ENCODE measurements around the gene ASPSCR1.

Gene ASPSCR1

GRCh38 chr17:82008941-82009405 lies 31.5 kb downstream of the ASPSCR1 start:
- CTCF ChIA-PET = interaction anchor here (0.7 to 5.2 kb wide), 6 partner anchors 12 to 135 kb away, joined by 3 to 30 read pairs (median 4); partner anchors contain the start of genes CENPX and LRRC45
- H3K9me3 ChIP-seq (ENCODE audit: control extremely low read depth in 1 of 5, control insufficient read depth in 4 of 5, insufficient read depth in 2 of 5, low read depth in 1 of 5, low read length in 4 of 5) = no peaks in the 10 kb centered on the region
- POLR2A ChIA-PET = no interaction called here
- no peak overlapping the region for H3K27ac ChIP-seq (ENCODE audit: insufficient read depth in 1 of 2, low read depth in 1 of 2, low read length in 2 of 2, poor library complexity in 1 of 2, severe bottlenecking in 2 of 2)
- H3K36me3 ChIP-seq (ENCODE audit: control insufficient read depth in 4 of 4, insufficient read depth in 4 of 4, low read length in 3 of 4) = peaks cover 0 to 2% (median 1%) of the 10 kb centered on the region in 4 experiments
- no peak for DNase-seq
- WGBS (ENCODE audit: insufficient coverage) = 91% methylated on average over 24 of the region's 28 CpGs
- peaks cover 0 to 47% (median 34%) of the 10 kb centered on the region in 4 experiments for H3K4me1 ChIP-seq (ENCODE audit: control extremely low read depth in 1 of 4, control insufficient read depth in 4 of 4, insufficient read depth in 4 of 4, low read length in 3 of 4)
- no peaks in the 10 kb centered on the region for H3K27me3 ChIP-seq (replicated peaks in 2 of 5; ENCODE audit: control insufficient read depth in 4 of 5, insufficient read depth in 5 of 5, low read length in 4 of 5)
- no peak overlapping the region for H3K4me3 ChIP-seq (ENCODE audit: control insufficient read depth in 1 of 7, extremely low read depth in 1 of 7, insufficient read depth in 4 of 7, low read depth in 2 of 7, low read length in 6 of 7)

GRCh38 chr17:82009413-82009812 lies 32.0 kb downstream of the ASPSCR1 start:
- no peak overlapping the region for H3K4me3 ChIP-seq (ENCODE audit: control insufficient read depth in 1 of 7, extremely low read depth in 1 of 7, insufficient read depth in 4 of 7, low read depth in 2 of 7, low read length in 6 of 7)
- peaks cover 0 to 47% (median 35%) of the 10 kb centered on the region in 4 experiments for H3K4me1 ChIP-seq (ENCODE audit: control extremely low read depth in 1 of 4, control insufficient read depth in 4 of 4, insufficient read depth in 4 of 4, low read length in 3 of 4)
- peaks cover 0 to 2% (median 1%) of the 10 kb centered on the region in 4 experiments for H3K36me3 ChIP-seq (ENCODE audit: control insufficient read depth in 4 of 4, insufficient read depth in 4 of 4, low read length in 3 of 4)
- ChIA-PET CTCF (interaction anchor here (0.7 to 5.2 kb wide), 6 partner anchors 12 to 136 kb away, joined by 3 to 30 read pairs (median 4); partner anchors contain the start of genes CENPX and LRRC45), POLR2A (no interaction called here)
- H3K9me3 ChIP-seq (ENCODE audit: control extremely low read depth in 1 of 5, control insufficient read depth in 4 of 5, insufficient read depth in 2 of 5, low read depth in 1 of 5, low read length in 4 of 5) = no peaks in the 10 kb centered on the region
- H3K27me3 ChIP-seq (replicated peaks in 2 of 5; ENCODE audit: control insufficient read depth in 4 of 5, insufficient read depth in 5 of 5, low read length in 4 of 5) = no peaks in the 10 kb centered on the region
- peak in 1 of 3 donors; percentile 21 for DNase-seq
- WGBS (ENCODE audit: insufficient coverage) = 74% methylated on average over 14 of the region's 15 CpGs
- no peak overlapping the region for H3K27ac ChIP-seq (ENCODE audit: insufficient read depth in 1 of 2, low read depth in 1 of 2, low read length in 2 of 2, poor library complexity in 1 of 2, severe bottlenecking in 2 of 2)

GRCh38 chr17:82010575-82011525 lies 33.4 kb downstream of the ASPSCR1 start:
- POLR2A ChIA-PET = no interaction called here
- peaks cover 0 to 2% (median 1%) of the 10 kb centered on the region in 4 experiments for H3K36me3 ChIP-seq (ENCODE audit: control insufficient read depth in 4 of 4, insufficient read depth in 4 of 4, low read length in 3 of 4)
- CTCF ChIA-PET = interaction anchor here (1.0 to 5.2 kb wide), 4 partner anchors 9 to 52 kb away, joined by 3 to 30 read pairs (median 4); partner anchors contain the start of genes CENPX and LRRC45
- WGBS (ENCODE audit: insufficient coverage) = 96% methylated on average over 32 of the region's 39 CpGs
- H3K27me3 ChIP-seq (replicated peaks in 2 of 5; ENCODE audit: control insufficient read depth in 4 of 5, insufficient read depth in 5 of 5, low read length in 4 of 5) = no peaks in the 10 kb centered on the region
- H3K9me3 ChIP-seq (ENCODE audit: control extremely low read depth in 1 of 5, control insufficient read depth in 4 of 5, insufficient read depth in 2 of 5, low read depth in 1 of 5, low read length in 4 of 5) = no peaks in the 10 kb centered on the region
- no peak overlapping the region for H3K4me3 ChIP-seq (ENCODE audit: control insufficient read depth in 1 of 7, extremely low read depth in 1 of 7, insufficient read depth in 4 of 7, low read depth in 2 of 7, low read length in 6 of 7)
- no peak overlapping the region for H3K27ac ChIP-seq (ENCODE audit: insufficient read depth in 1 of 2, low read depth in 1 of 2, low read length in 2 of 2, poor library complexity in 1 of 2, severe bottlenecking in 2 of 2)
- no peak for DNase-seq
- peaks cover 0 to 41% (median 35%) of the 10 kb centered on the region in 4 experiments for H3K4me1 ChIP-seq (ENCODE audit: control extremely low read depth in 1 of 4, control insufficient read depth in 4 of 4, insufficient read depth in 4 of 4, low read length in 3 of 4)

GRCh38 chr17:82011617-82012187 lies 34.3 kb downstream of the ASPSCR1 start:
- 96% methylated on average over 12 of the region's 19 CpGs for WGBS (ENCODE audit: insufficient coverage)
- Histone ChIP-seq H3K4me3 (ENCODE audit: control insufficient read depth in 1 of 7, extremely low read depth in 1 of 7, insufficient read depth in 4 of 7, low read depth in 2 of 7, low read length in 6 of 7) (no peak overlapping the region), H3K4me1 (ENCODE audit: control extremely low read depth in 1 of 4, control insufficient read depth in 4 of 4, insufficient read depth in 4 of 4, low read length in 3 of 4) (peaks cover 0 to 41% (median 35%) of the 10 kb centered on the region in 4 experiments), H3K36me3 (ENCODE audit: control insufficient read depth in 4 of 4, insufficient read depth in 4 of 4, low read length in 3 of 4) (peaks cover 0 to 2% (median 1%) of the 10 kb centered on the region in 4 experiments), H3K9me3 (ENCODE audit: control extremely low read depth in 1 of 5, control insufficient read depth in 4 of 5, insufficient read depth in 2 of 5, low read depth in 1 of 5, low read length in 4 of 5) (no peaks in the 10 kb centered on the region), H3K27ac (ENCODE audit: insufficient read depth in 1 of 2, low read depth in 1 of 2, low read length in 2 of 2, poor library complexity in 1 of 2, severe bottlenecking in 2 of 2) (no peak overlapping the region), H3K27me3 (replicated peaks in 2 of 5; ENCODE audit: control insufficient read depth in 4 of 5, insufficient read depth in 5 of 5, low read length in 4 of 5) (no peaks in the 10 kb centered on the region)
- ChIA-PET POLR2A (no interaction called here), CTCF (interaction anchor here (1.2 to 2.0 kb wide), 2 partner anchors 44 to 52 kb away, joined by 4 to 15 read pairs; no protein-coding TSS in a partner anchor)
- DNase-seq = no peak

- no peaks in the 10 kb centered on the region for H3K27me3 ChIP-seq (replicated peaks in 2 of 5; ENCODE audit: control insufficient read depth in 4 of 5, insufficient read depth in 5 of 5, low read length in 4 of 5)
- WGBS (ENCODE audit: insufficient coverage) = 61% methylated on average over 19 of the region's 20 CpGs
- peaks cover 0 to 2% (median 1%) of the 10 kb centered on the region in 4 experiments for H3K36me3 ChIP-seq (ENCODE audit: control insufficient read depth in 4 of 4, insufficient read depth in 4 of 4, low read length in 3 of 4)
- H3K9me3 ChIP-seq (ENCODE audit: control extremely low read depth in 1 of 5, control insufficient read depth in 4 of 5, insufficient read depth in 2 of 5, low read depth in 1 of 5, low read length in 4 of 5) = no peaks in the 10 kb centered on the region
- peaks cover 0 to 41% (median 35%) of the 10 kb centered on the region in 4 experiments for H3K4me1 ChIP-seq (ENCODE audit: control extremely low read depth in 1 of 4, control insufficient read depth in 4 of 4, insufficient read depth in 4 of 4, low read length in 3 of 4)
- no peak overlapping the region for H3K4me3 ChIP-seq (ENCODE audit: control insufficient read depth in 1 of 7, extremely low read depth in 1 of 7, insufficient read depth in 4 of 7, low read depth in 2 of 7, low read length in 6 of 7)
- ChIA-PET CTCF (interaction anchor here (2.0 kb wide), 1 partner anchor 52 kb away, joined by 15 read pairs; no protein-coding TSS in a partner anchor), POLR2A (no interaction called here)
- peak in 2 of 3 donors; percentile 36 to 40 for DNase-seq
- no peak overlapping the region for H3K27ac ChIP-seq (ENCODE audit: insufficient read depth in 1 of 2, low read depth in 1 of 2, low read length in 2 of 2, poor library complexity in 1 of 2, severe bottlenecking in 2 of 2)
Observed at GRCh38 chr17:82012261-82012639, 34.8 kb downstream of the ASPSCR1 start.

- H3K36me3 ChIP-seq (ENCODE audit: control insufficient read depth in 4 of 4, insufficient read depth in 4 of 4, low read length in 3 of 4) = peaks cover 0 to 6% (median 2%) of the 10 kb centered on the region in 4 experiments
- no peaks in the 10 kb centered on the region for H3K9me3 ChIP-seq (ENCODE audit: control extremely low read depth in 1 of 5, control insufficient read depth in 4 of 5, insufficient read depth in 2 of 5, low read depth in 1 of 5, low read length in 4 of 5)
- 89% methylated on average over 17 of the region's 19 CpGs for WGBS (ENCODE audit: insufficient coverage)
- no peak overlapping the region for H3K27ac ChIP-seq (ENCODE audit: insufficient read depth in 1 of 2, low read depth in 1 of 2, low read length in 2 of 2, poor library complexity in 1 of 2, severe bottlenecking in 2 of 2)
- H3K27me3 ChIP-seq (replicated peaks in 2 of 5; ENCODE audit: control insufficient read depth in 4 of 5, insufficient read depth in 5 of 5, low read length in 4 of 5) = no peaks in the 10 kb centered on the region
- CTCF ChIA-PET = interaction anchor here (2.0 kb wide), 1 partner anchor 53 kb away, joined by 15 read pairs; no protein-coding TSS in a partner anchor
- DNase-seq = peak in 2 of 3 donors; percentile 32 to 35
- H3K4me3 ChIP-seq (ENCODE audit: control insufficient read depth in 1 of 7, extremely low read depth in 1 of 7, insufficient read depth in 4 of 7, low read depth in 2 of 7, low read length in 6 of 7) = no peak overlapping the region
- POLR2A ChIA-PET = interaction anchor here (0.9 kb wide), 1 partner anchor 100 kb away, joined by 3 read pairs; no protein-coding TSS in a partner anchor
- peaks cover 0 to 41% (median 35%) of the 10 kb centered on the region in 4 experiments for H3K4me1 ChIP-seq (ENCODE audit: control extremely low read depth in 1 of 4, control insufficient read depth in 4 of 4, insufficient read depth in 4 of 4, low read length in 3 of 4)
Observed at GRCh38 chr17:82012640-82013295, 35.3 kb downstream of the ASPSCR1 start.

All from common myeloid progenitor, CD34-positive (primary cell).